ENCODE measurements around the gene CDH22. TPM values are rescaled to one million over a fixed set of nuclear protein-coding genes. Genes with fewer than 3 reads are reported as not detected.

CDH22 gene
- total and polyA plus RNA-seq, 9 of the 15 experiments (the other 6 are each of a cell fraction or from before 2014, with no cell fraction given), result 0.07 to 0.08 TPM; not detected in 7

- TF ChIP-seq ZNF318 (IDR thresholded peaks at IDR 0.05; ENCODE audit: borderline replicate concordance in 1 of 2, low read depth in 1 of 2) (no peak), TFAP4 (CRISPR knock-in tag; IDR thresholded peaks at IDR 0.05; ENCODE audit: borderline replicate concordance) (no peak; the same call in 1 of the 2 replicates)
Measured at GRCh38 chr20:46220455-46221207, 87.7 kb downstream of the CDH22 start (continued).
